HFFc6 (cell line): ENCODE data around the gene TMPO. TPM values are rescaled to one million over a fixed set of nuclear protein-coding genes. Genes with fewer than 3 reads are reported as not detected.
A peak's percentile ranks its signal among the peaks of the same experiment; 100 is the strongest.
"Not testable (repeated sequence)": the region's sequence is repeated elsewhere in the genome, so short reads cannot be mapped to it uniquely, and the experiment has no call there.

Experiments
- DNase-seq: peaks from one replicate; pipeline ENCODE4 v3.0.0-alpha.2; 2018
- H3K27ac Mint-ChIP-seq: 2 replicates; pipeline ENCODE4 v1.8.0; 2020; ENCODE audit warnings: mild to moderate bottlenecking, mixed read lengths
- H3K27me3 Mint-ChIP-seq: 2 replicates; pipeline ENCODE4 v1.8.0; 2021; ENCODE audit warnings: mild to moderate bottlenecking, moderate library complexity, mixed read lengths; ENCODE audit not compliant: insufficient read depth
- H3K36me3 Mint-ChIP-seq: 2 replicates; pipeline ENCODE4 v1.8.0; 2021; ENCODE audit warnings: low read depth, mixed read lengths
- H3K4me1 Mint-ChIP-seq: 2 replicates; pipeline ENCODE4 v1.8.0; 2020; ENCODE audit warnings: low read depth, mixed read lengths
- H3K4me3 Mint-ChIP-seq: 2 replicates; pipeline ENCODE4 v1.8.0; 2020; ENCODE audit warnings: mild to moderate bottlenecking, moderate library complexity, mixed read lengths
- H3K9me3 Mint-ChIP-seq: 2 replicates; pipeline ENCODE4 v1.8.0; 2020; ENCODE audit warnings: mild to moderate bottlenecking, mixed read lengths
- CTCF ChIP-seq: fragments of 200-600 bp; sonication (generic); IDR thresholded peaks from 2 replicates; pipeline ENCODE4 v1.5.0; 2021; ENCODE audit warnings: antibody characterized with exemption, mild to moderate bottlenecking
- total RNA-seq, 6 experiments: library from RNA; stranded (reverse); fragmentation: NEBNext Ultra II Directional; extraction: Animal tissue kit (Norgen Biotek cat#: 25700); gene quantifications; 2 replicates in 1 of 6; 3 replicates in 5 of 6; pipeline ENCODE4 v1.2.3, GENCODE V29; 2021

The TMPO gene
- total RNA-seq, 6 experiments from 2014 or later = 48.4 to 112 (median 98.2) TPM

GRCh38 chr12:98538031-98538430 is 22.6 kb downstream of the TMPO start:
- no peak overlapping the region for H3K27ac Mint-ChIP-seq
- H3K27me3 Mint-ChIP-seq = no peaks in the 10 kb centered on the region
- DNase-seq = no peak
- H3K9me3 Mint-ChIP-seq = no peaks in the 10 kb centered on the region
- H3K4me1 Mint-ChIP-seq = peaks cover 8% of the 10 kb centered on the region
- no peak for TF ChIP-seq CTCF
- no peak overlapping the region for H3K4me3 Mint-ChIP-seq
- peaks cover 16% of the 10 kb centered on the region for H3K36me3 Mint-ChIP-seq

DNA sequence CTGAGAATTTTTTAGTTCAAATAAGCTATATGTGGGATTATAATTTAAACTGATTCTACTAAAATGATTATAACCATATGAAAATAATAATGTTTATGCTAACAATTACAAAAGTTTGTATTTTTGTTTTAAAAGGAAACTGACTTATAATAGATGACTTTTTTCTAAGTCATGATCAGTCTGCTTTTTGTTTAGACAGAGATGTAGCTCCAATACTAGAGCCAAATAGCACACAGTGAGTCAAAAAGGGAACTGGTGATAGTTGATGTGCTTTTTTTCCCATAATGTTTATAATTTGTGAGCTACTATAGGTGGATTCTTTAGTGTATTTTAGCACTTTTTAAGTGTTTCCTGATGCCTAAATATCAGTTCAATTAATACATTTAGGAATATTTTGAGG is 28.3 kb downstream of the TMPO start:
- Mint-ChIP-seq H3K4me3 (no peak overlapping the region), H3K36me3 (peaks cover 27% of the 10 kb centered on the region), H3K9me3 (no peaks in the 10 kb centered on the region), H3K27me3 (no peaks in the 10 kb centered on the region), H3K27ac (0 out of 2 replicates have a peak overlapping the region, but pooled peaks have one; percentile 29), H3K4me1 (peaks cover 20% of the 10 kb centered on the region)
- no peak for DNase-seq
- no peak for TF ChIP-seq CTCF

- Mint-ChIP-seq H3K27ac (no peak overlapping the region), H3K4me1 (peaks cover 20% of the 10 kb centered on the region), H3K9me3 (no peaks in the 10 kb centered on the region), H3K36me3 (peaks cover 27% of the 10 kb centered on the region), H3K4me3 (no peak overlapping the region), H3K27me3 (no peaks in the 10 kb centered on the region)
- TF ChIP-seq CTCF = no peak
- no peak for DNase-seq
Measured at GRCh38 chr12:98544751-98545150, 29.4 kb downstream of the TMPO start.

GRCh38 chr12:98549371-98550110 is 34.2 kb downstream of the TMPO start:
- H3K27me3 Mint-ChIP-seq = no peaks in the 10 kb centered on the region
- H3K4me1 Mint-ChIP-seq = peaks cover 6% of the 10 kb centered on the region; the same call in 1 of the 2 replicates
- no peak for TF ChIP-seq CTCF
- no peaks in the 10 kb centered on the region for H3K9me3 Mint-ChIP-seq
- no peak for DNase-seq
- H3K27ac Mint-ChIP-seq = no peak overlapping the region
- H3K36me3 Mint-ChIP-seq = peaks cover 25% of the 10 kb centered on the region
- H3K4me3 Mint-ChIP-seq = no peak overlapping the region

GRCh38 chr12:98551787-98552186 is 36.4 kb downstream of the TMPO start:
- DNase-seq = no peak
- Mint-ChIP-seq H3K27ac (no peak overlapping the region), H3K27me3 (no peaks in the 10 kb centered on the region), H3K9me3 (no peaks in the 10 kb centered on the region), H3K4me3 (no peak overlapping the region), H3K36me3 (peaks cover 25% of the 10 kb centered on the region), H3K4me1 (no peaks in the 10 kb centered on the region)
- no peak for TF ChIP-seq CTCF

GRCh38 chr12:98558097-98558496 is 42.7 kb downstream of the TMPO start:
- H3K9me3 Mint-ChIP-seq, H3K27ac Mint-ChIP-seq, H3K4me1 Mint-ChIP-seq, DNase-seq, H3K4me3 Mint-ChIP-seq, H3K36me3 Mint-ChIP-seq, H3K27me3 Mint-ChIP-seq: not testable (repeated sequence)
